ENCODE measurements around the gene OVAAL.

Gene OVAAL

DNA sequence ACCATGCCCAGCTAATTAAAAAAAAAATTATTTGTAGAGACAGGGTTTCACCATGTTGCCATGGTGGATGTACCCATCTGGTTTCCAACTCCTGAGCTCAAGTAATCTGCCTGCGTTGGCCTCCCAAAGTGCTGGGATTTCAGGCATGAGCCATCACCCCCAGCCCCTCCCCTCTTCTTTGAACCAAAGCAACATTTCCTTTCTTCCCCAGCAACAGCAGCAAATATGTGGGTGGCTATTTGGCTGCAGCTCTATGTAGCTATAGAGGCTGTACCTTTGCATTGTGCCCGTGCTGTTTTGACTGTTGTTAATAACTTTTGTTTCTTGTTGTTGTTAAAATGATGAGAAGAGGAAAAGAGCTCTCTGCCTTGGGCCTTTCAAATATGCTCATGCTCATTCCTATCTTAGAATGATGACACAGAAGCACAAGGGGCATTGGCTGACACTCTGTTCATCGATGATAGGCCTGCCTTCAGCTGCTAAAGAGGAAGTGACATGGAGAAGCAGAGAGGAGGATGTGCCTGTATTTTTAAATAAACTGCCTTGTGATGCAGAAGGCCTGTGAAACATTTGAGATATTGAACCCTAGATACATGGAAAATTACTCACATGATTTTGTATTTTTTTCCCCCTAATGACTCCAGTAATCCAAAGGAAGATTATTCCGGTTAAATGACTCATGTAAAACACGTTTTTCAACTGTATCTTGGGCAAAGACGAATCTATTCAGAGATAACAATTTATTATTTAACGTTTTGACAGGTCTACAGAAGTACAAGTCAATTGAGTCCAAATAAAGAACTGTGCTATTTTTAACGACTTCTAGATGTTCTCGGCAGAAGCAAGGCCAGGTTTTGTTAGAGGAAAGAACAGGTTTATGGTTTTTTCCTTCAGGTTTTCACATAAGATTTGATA, 52.5 kb downstream of the OVAAL start:
- peak in 1 of 2 donors; percentile 81 for DNase-seq

DNA sequence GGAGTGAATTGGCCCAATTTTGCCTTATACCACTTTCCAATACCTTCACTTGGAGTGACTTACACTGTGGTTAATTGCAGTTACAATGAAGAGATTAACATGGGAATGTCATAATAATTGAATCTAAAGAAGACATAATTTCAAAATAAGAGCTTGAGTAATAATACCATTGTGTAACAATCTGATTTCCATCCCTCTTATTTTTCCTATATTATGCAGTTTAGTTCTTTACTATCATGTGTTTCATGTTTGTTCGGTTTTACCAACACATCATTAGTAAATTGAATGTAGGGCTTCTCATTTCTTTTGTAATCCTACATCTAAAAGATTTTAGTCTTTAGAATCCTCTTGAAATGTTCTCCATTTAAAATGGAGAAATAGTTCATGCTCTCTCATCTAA, 53.9 kb downstream of the OVAAL start:
- no peak for DNase-seq

DNA sequence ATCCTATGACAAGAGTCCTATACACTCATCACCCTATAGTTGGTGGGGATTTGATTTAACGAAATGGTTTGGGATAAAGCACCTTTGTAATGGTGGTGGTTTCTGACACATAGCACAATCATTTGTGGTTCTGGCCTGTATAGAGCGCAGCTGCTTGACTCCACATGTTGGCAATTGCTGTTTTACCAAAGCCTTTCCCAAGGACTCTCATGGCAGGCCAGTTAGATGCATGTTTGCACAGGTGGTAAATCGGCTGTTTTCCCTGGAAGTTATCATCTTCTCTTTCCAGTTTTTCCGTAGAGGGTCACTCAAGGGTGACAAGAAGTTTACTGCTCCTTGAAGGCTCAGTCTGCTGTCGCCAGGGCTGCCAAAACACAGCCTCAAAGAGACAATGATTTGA, 56.0 kb downstream of the OVAAL start:
- no peak for DNase-seq

DNA sequence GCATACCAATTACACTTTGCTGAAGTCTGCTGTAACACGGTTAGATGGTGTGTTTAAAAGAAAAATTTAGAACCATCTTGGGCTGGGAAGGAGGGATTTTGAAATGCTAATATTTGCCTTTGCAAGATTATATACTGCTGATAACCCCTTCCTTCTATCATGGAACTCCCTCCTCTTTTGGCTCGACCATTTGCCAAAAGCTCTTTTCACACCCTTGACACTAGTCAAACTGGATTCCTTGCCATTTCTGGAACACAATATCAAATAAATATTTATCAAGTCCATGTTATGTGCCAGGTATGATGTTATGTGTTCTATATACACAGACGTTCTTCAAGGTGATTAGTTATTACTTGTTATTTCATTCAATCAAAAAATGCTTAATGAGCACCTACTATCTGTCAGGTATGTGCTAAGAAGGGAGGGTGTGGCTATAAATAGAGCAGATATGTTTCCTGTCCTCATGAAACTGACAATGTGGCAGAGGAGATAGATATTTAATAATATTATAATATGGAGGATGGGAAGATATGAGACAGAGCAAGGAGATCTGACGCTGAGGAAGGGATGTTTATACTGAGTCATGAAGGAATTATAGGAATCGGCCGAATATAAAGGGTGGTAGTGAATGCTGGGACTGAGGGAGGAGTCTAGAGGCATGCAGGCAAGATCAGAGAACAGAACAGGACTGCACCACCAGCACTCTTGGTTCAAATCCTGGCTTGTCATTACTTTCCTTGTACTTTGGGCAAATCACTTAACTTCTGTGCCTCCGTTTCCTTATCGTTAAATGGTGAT, 56.9 kb downstream of the OVAAL start:
- DNase-seq = no peak
